ENCODE results near the gene MAN1C1.

GRCh38 chr1:25698252-25698651, 81.7 kb downstream of the MAN1C1 start:
- TF ChIP-seq CTCF (IDR thresholded peaks at IDR 0.05 in 2 of 3, conservative IDR thresholded peaks at IDR 0.05 in 1 of 3; ENCODE audit: insufficient read depth in 2 of 3, low read depth in 1 of 3, low read length in 3 of 3) = no peak
- TF ChIP-seq RBM17 (IDR thresholded peaks at IDR 0.05; ENCODE audit: borderline replicate concordance, low read depth, low read length) = no peak
- no peak for TF ChIP-seq NONO (IDR thresholded peaks at IDR 0.05; ENCODE audit: low read depth in 2 of 2, low read length in 1 of 2)
- TF ChIP-seq KDM4B (IDR thresholded peaks at IDR 0.05; ENCODE audit: borderline replicate concordance in 2 of 2, low read depth in 1 of 2) = no peak
- no peak for TF ChIP-seq POLR2B (IDR thresholded peaks at IDR 0.05; ENCODE audit: low read depth, partially characterized antibody)
- TF ChIP-seq ZNF124 (CRISPR knock-in tag; IDR thresholded peaks at IDR 0.05) = no peak
- TF ChIP-seq, protein P1, sequence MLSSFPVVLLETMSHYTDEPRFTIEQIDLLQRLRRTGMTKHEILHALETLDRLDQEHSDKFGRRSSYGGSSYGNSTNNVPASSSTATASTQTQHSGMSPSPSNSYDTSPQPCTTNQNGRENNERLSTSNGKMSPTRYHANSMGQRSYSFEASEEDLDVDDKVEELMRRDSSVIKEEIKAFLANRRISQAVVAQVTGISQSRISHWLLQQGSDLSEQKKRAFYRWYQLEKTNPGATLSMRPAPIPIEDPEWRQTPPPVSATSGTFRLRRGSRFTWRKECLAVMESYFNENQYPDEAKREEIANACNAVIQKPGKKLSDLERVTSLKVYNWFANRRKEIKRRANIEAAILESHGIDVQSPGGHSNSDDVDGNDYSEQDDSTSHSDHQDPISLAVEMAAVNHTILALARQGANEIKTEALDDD (IDR thresholded peaks at IDR 0.05) = no peak
- TF ChIP-seq CREB5 (CRISPR knock-in tag; IDR thresholded peaks at IDR 0.05) = no peak
- TF ChIP-seq ZFP1 (CRISPR knock-in tag; IDR thresholded peaks at IDR 0.05) = no peak
- no peak for TF ChIP-seq YY1 (IDR thresholded peaks at IDR 0.05; ENCODE audit: borderline replicate concordance in 1 of 3, control insufficient read depth in 1 of 3, extremely low read depth in 1 of 3, insufficient read depth in 3 of 3, insufficient read length in 1 of 3, insufficient replicate concordance in 2 of 3, low read depth in 1 of 3, low read length in 2 of 3)
- TF ChIP-seq, protein P2, sequence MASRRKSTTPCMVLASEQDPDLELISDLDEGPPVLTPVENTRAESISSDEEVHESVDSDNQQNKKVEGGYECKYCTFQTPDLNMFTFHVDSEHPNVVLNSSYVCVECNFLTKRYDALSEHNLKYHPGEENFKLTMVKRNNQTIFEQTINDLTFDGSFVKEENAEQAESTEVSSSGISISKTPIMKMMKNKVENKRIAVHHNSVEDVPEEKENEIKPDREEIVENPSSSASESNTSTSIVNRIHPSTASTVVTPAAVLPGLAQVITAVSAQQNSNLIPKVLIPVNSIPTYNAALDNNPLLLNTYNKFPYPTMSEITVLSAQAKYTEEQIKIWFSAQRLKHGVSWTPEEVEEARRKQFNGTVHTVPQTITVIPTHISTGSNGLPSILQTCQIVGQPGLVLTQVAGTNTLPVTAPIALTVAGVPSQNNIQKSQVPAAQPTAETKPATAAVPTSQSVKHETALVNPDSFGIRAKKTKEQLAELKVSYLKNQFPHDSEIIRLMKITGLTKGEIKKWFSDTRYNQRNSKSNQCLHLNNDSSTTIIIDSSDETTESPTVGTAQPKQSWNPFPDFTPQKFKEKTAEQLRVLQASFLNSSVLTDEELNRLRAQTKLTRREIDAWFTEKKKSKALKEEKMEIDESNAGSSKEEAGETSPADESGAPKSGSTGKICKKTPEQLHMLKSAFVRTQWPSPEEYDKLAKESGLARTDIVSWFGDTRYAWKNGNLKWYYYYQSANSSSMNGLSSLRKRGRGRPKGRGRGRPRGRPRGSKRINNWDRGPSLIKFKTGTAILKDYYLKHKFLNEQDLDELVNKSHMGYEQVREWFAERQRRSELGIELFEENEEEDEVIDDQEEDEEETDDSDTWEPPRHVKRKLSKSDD (conservative IDR thresholded peaks at IDR 0.05; ENCODE audit: low read length) = no peak
